Frontal cortex (tissue), 4 donors: ENCODE results near the gene USP7. TPM values are rescaled to one million over a fixed set of nuclear protein-coding genes. Genes with fewer than 3 reads are reported as not detected.
"Not testable (repeated sequence)": the region's sequence is repeated elsewhere in the genome, so short reads cannot be mapped to it uniquely, and the experiment has no call there.

Experiments used
- DNase-seq, 2 donors: peaks; one replicate each; pipeline ENCODE4 v3.0.0; 2012; ENCODE audit warnings: low spot score in 2 of 2
- FAIRE-seq: peaks from 2 replicates; lab custom pipeline; 2012; peaks lifted over from hg19 to GRCh38; lab: Jason Lieb, UNC
- total RNA-seq: library from RNA; depleted of rRNA; stranded (reverse); fragments of >200 nt; gene quantifications from one replicate; pipeline ENCODE4 v1.2.3, GENCODE V29; 2014
- donor health status: control.
- donor health status: control.
- donor health status: control.

The USP7 gene
- total RNA-seq, 1 donor from 2014 or later, result 79.5 TPM

DNA sequence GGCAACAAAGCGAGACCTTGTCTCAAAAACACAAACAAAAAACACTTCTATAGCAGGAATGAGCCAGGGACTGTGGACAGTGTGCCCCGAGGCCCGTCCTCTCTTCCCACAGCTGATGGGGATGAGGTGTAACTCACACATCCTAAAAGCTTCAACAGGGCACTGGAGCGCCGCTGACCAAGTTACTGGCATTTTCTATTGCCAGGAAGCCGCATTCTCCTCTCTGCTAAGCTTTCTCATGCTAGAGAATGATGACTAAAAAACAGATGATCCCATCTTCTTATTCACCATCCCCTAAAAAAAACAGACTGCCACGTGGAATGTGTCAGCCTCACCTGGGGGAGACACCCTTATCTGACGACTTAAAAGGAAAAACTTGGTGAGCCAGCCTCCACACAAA, 111.2 kb downstream of the USP7 start:
- FAIRE-seq, result no peak

DNA sequence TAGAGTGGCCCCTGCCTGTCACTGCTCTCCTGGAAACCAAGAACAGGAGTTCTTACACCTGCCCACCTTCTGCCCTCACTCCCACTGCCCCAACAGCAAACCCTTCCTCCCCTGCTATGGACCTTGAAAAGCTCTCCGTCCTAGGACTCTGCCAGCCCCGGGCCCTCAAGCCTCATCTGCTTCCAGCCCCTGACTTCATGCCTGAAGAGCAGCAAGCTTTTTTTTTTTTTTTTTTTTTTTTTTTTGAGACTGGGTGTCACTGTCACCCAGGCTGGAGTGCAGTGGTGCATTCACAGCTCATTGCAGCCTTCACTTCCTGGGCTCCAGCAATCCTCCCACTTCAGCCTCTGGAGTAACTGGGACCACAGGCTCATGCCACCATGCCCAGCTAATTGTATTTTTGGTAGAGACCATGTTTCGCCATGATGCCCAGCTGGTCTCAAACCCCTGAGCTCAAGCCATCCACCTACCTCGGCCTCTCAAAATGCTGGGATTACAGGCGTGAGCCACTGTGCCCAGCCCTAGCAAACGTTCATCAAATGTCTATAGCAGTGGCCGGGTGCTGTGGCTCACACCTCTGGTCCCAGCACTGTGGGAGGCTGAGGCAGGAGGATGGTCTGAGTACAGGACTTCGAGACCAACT, 111.8 kb downstream of the USP7 start:
- FAIRE-seq (no peak), DNase-seq (no peak)

More for the DNA sequence above, 111.2 kb downstream of the USP7 start:
- no peak for DNase-seq

DNA sequence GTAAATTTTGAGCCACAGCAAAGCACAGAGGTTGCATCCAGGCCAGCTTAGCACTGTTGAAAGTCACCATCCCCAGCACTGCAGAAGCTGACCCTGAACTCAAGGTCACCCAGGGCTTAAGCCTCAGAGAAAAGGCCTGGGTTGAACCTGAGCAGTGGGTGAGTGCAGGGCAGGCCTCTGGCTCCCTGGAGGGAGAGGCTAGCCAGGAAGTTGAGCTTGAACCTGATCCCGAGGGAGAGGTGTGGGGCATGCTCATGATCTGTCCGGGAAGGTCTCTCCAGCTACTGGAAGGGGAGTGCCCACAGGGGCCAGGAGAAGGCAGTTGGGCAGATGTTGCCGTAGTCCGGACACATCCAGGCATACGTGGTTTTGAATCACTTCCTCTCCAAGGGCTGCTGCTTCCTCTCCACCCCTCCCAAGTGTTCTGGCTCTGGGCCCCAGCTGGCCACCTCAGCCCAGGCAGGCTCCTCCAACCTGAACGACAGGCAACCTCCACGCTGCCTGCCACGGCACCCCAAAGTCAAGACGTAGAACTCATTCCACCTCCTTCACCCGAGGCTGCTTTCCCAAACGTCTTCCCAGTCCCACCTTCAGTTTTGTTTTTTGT, 113.3 kb downstream of the USP7 start:
- FAIRE-seq (no peak), DNase-seq (no peak)

DNA sequence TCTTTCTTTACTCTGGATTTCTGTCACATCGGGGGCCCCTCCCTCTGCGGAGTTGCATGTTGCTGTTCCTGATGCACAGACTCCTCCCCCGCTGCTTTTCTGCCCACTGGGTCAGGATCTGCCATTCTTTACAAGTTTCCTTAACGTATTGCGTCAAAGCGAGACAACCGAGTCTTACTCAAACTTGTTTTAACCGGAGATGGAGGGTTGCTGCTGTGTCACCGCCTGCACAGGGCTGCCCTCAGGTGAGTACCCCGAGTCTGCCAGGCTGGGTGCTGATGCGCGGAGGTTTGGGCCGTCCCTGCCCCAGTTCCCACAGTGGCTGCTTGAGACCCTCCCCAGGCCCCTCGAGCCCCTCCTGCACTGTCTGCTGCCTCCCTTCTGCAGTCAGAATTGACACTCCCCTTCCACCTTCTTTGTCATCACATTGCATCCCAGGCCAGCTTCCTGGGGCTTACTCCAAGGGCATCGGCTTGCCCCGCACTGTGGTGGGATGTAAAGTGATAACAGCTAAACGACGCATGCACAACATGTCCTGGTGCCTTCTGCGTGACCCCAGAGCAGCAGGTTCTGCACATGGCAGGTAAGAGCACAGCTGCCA, 114.2 kb downstream of the USP7 start:
- FAIRE-seq (no peak), DNase-seq (no peak)

DNA sequence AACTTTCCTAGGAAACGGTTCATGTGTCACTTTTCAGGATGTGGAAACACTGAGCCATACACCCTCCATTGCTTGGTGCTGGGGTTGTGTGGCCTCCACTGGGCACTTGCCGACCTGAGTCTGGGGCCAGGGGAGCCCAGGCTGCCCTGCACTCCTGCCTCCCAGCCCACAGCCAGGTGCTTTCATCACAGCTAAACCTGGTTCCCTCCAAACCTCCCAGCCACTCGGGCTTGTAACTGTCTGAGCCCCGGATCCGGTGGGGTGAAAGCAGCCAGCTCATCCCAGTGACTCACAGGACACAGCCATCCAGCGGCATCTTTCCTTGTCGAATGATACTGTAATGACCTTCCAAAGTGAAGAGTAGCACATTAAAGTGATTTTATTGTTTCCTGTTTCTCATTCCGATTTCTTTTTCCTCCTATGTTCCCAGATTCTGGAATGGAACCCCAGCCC, 114.7 kb downstream of the USP7 start:
- DNase-seq (no peak), FAIRE-seq (no peak)

DNA sequence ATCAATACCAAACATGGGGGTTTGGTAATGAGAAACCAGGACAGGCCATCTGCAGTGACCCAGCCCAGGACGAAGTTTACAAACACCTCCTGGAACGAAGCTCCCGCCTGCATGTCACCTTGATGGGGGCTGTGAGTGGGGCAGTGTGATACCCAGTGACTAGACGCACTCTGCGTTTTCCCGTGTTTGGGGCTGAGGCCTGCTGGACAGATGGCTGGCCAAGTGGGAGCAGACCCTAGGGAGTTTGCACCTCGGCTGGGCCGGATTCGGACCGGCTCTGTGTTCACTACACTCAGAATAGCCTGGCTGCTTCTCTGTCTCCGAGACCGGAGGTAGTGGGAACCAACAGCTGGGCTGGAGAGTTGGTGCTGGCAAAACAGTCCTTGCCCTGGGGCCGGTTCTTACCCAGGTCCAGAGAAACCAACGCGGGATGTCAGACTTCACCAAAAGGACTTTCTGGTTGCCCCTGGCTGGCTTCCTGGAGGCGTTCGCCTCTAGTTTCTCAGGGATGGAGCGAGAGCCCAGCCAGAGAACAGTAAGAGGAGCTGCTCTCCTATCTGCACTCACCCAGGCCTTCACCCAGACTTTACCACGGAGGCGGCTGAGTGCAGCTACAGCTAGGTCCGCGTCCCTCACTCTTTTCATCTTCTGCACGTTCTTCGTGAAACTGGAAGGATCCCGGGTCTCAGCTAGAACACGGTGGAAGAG, 115.3 kb downstream of the USP7 start:
- no peak for FAIRE-seq
- DNase-seq, result no peak

DNA sequence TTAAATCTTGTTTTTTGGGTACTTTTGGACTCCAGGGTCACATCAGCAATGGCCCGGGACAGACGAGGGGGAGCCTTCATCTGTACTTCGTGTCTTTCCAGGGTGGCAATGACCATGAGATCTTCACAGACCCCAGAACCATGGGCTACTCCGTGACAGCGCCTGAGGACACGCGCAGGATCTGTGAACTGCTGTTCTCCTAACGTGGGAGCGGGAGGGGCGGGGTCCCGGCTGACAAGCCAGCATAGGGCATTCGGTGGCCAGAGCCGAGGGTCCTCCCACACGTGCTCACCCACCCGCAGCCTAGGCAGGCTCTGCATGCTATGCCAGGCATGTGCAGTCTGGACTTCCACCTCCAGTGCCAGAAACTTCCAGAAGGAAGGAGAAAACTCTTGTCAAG, 116.1 kb downstream of the USP7 start:
- FAIRE-seq, result no peak
- DNase-seq, result no peak

DNA sequence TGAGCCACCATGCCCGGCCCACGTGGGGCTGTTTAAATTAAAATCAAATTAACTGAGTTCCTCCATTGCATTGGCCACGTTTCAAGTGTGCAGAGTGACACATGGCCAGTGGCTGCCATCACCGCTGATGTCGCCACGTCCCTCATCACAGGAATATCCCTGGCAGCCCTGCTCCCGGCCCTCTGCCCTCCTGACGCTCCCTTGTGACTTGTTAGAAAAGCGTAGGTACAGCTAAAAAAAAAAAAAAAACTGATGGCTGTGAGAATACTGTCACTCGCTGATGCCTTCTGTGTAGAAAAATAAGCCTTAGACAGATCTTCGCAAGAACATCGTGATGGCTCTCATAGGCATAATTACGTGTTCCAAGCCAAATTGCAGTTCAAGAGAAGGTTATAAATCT, 116.6 kb downstream of the USP7 start:
- no peak for FAIRE-seq

DNA sequence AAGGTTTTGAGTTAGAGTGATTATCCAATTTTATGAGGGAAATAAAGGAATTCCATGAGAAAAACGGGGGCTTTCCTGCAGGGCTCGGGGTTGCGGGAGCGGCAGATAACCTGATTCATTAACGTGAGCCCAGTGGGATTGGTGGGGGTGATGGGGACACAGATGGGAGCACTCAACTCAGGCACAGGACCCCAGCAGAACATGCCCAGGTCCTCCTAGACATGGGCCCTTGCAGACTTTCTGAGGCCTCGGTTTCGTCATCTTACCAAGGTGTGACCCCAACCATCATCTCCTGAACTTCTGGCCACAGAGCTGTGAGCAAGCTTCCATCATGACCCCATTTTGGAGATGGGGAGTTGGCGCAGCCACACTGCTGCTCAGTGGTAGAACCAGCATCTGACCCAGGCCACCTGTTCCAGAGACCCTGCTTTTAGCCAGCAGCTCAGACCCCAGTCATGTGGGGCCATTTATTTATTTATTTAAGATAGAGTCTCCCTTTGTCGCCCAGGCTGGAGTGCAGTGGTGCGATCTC, 117.2 kb downstream of the USP7 start:
- no peak for FAIRE-seq
- DNase-seq, result no peak

More for the DNA sequence above, 116.6 kb downstream of the USP7 start:
- no peak for DNase-seq

DNA sequence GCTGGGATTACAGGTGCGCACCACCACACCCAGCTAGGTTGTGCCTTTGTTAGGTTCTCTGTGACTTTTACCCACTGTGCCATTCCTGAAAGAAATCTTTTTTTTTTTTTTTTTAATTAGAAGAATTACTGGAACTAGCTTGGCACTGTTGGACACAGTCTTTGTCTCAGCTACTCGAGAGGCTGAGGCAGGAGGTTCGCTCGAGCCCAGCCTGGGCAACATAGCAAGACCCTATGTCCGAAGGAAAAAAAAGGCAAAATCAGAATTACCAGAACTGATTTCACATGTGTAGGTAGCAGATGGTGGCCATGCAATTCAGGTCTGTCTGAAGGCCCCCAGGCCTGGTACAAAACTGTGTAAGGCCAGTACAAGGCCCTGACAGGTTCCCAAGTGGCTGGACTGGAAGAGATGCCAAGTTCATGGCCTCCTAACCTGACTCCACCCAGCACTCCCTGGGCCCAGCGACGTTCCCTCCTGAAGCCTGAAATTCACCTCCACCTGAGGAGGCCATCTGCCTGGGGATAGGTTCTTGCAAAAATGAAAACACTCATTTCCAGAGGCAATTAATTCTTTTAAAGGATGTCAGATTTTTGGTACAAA, 117.9 kb downstream of the USP7 start:
- DNase-seq, result no peak
- FAIRE-seq, result no peak

DNA sequence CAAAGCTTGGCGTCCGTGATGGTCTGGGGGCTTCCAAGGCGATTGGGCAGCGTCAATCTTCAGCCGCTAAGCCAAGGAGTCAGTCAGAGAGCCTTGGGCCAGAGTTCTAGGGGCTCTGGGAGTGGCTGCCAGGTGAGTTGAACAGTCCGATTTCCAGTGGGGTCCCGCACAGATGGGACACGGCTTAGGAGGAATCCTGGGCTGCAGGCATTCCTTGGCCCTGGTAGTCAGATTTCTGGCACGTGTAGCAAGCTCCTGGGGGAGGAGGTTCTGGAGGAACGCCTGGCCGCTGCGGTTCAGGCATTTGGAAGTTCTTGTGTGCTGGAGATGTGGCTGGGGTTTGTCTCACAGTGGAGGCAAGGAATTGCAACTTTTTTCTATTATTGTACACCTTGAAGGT, 120.4 kb downstream of the USP7 start:
- not testable (repeated sequence) for FAIRE-seq, DNase-seq

Other genes with a start within 250 kb of the USP7 start
- 5.7 TPM for gene TMEM186, start 166.3 kb downstream of the USP7 start, total RNA-seq
- 6.5 TPM for gene PMM2, start 166.1 kb downstream of the USP7 start, total RNA-seq
- gene CARHSP1, start 94.9 kb downstream of the USP7 start, total RNA-seq, result 141 TPM
- gene LITAFD, start 81.6 kb downstream of the USP7 start, total RNA-seq, result not detected
- gene HAPSTR1, start 127.7 kb upstream of the USP7 start, total RNA-seq, result 132 TPM